ENCODE measurements around the gene SRRM4.
"Not testable (repeated sequence)": the region's sequence is repeated elsewhere in the genome, so short reads cannot be mapped to it uniquely, and the experiment has no call there.

The SRRM4 gene

DNA sequence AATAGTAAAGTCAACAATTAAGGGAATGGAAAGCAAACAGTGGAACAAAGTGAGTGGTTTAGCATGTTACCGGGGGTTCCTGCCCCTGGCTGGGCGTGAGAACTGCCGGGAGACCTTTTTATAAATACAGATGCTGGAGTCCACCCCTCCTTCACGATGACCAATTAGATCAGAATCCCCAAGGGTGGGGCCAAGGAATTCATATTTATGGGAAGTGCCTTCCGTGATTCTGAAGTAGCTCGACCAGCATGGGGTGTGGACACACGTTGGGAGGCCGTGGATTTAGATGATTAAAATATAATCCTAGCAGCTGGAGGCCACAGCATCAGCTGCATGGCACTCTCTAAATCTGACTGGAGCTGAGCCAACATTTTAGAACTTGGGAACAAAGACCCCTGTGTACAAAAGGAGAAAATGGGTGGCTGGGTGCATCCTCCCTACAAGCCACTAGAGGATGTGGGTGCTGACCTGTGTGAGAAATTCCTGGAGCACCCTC, 87.9 kb downstream of the SRRM4 start:
- no peak for DNase-seq (ENCODE audit: extremely low read depth in 1 of 2, low read depth in 1 of 2)

DNA sequence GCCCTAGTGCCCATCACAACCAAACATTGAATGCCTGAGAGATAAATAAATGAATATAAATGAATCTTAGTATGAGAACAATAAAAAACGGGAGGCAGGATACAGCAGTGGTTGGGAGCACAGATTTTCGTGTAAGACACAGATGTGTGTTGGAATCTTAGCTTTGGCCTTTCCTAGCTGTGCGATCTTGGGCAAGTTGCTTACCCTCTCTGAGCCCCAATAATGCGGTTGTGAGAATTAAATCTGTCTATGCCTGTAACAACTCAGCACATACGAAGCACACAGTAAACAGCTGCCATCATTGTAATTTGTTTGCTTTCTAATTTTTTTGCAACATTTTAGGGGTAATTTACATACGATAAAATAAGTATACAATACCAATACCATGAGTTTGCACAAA, 89.8 kb downstream of the SRRM4 start:
- no peak for DNase-seq (ENCODE audit: extremely low read depth in 1 of 2, low read depth in 1 of 2)

DNA sequence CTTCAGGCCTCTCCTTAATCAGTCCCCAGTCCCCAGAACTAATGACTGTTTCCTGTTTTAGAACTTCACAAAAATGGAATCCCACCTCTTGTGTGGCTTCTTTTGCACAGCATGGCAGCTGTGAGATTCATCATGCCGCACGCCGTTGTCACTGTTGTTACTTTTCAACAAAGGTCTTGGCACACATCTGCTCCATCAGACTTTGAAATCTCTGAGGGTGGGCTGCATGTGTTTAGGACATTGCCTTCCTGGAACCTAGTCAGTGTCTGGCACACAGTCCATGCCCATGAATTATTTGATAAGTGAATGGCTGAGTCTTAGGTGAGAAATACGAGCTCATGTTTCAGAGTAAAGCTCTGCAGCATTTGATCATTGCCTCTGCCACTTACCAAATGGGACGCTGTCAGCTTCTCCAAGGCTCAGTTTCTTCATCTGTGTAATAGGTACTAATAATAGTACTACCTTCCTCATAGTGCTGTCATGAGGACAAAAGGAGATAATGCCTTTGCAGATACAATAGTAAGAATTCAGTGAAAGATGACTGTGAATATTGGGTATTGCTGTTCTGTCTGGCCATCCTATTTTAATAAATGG, 90.4 kb downstream of the SRRM4 start:
- DNase-seq (ENCODE audit: extremely low read depth in 1 of 2, low read depth in 1 of 2), result no peak

DNA sequence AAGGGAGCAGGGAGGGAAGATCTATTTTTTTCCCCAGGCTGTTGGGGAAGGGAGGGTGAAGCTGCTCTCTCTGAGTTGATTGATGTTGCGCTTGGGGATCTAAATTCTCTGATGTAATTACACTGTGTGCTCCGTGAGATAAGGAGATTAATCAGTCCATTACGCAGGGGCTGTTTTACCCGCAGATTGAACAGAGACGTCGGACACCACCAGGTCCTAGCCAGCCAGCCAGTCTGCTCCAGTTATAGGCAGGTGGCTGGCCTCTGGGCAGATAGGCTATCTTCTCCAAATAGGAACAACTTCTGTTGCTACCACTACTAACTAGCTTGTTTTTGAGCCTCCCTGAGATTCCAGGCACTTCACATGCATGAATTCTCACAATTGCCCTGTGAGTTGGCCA, 91.1 kb downstream of the SRRM4 start:
- DNase-seq (ENCODE audit: extremely low read depth in 1 of 2, low read depth in 1 of 2), result no peak

DNA sequence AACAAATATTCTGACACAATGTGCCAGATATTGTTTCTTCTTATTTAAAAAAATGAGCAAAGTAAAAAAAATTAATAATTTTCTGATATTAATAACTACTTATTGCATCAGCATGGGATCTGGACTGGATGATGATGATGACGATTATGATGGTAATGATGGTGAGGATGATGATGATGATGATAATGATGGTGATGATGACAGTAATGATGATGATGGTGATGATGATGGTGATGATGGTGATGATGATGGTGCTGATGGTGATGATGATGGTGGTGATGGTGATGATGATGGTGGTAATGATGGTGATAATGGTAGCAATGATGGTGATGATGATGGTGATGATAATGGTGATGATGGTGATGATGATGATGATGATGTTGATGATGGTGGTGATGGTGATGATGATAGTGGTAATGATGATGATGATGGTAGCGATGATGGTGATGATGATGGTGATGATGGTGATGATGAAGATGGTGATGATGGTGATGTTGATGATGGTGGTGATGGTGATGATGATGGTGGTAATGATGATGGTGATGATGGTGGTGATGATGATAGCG, 94.0 kb downstream of the SRRM4 start:
- DNase-seq (ENCODE audit: extremely low read depth in 1 of 2, low read depth in 1 of 2), result no peak

DNA sequence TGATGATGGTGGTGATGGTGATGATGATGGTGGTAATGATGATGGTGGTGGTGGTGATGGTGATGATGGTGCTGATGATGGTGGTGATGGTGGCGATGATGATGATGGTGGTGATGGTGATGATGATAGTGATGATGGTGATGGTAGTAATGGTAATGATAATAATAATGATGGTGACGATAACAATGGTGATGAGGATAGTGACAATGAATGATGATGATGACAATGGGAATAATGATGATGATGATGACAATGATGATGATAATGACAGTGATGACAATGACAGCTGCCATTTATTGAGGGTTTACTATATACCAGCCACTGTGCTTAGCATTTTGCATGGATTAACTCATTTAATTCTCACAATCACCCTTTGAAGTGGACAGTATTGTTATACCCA, 94.6 kb downstream of the SRRM4 start:
- DNase-seq (ENCODE audit: extremely low read depth in 1 of 2, low read depth in 1 of 2), result no peak

DNA sequence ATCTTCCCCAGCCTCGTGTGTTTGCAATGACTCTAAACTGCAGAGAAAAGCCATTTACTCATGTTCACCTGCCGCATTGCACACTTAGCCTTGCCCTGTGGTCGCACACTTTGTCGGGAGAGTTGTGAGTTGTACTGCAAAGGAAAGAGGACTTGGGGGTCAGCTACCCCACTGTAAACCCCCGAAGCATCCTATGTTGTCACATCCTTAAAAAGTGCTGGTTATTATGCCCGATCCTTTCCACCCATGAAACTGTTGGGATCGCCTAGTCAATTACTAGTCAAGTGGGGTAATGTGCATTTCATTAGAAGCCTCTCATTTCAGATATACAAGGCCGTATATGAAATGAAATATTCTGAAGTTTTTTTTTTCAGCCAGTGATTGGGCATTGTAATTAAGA, 98.2 kb downstream of the SRRM4 start:
- DNase-seq (ENCODE audit: extremely low read depth in 1 of 2, low read depth in 1 of 2), result no peak

DNA sequence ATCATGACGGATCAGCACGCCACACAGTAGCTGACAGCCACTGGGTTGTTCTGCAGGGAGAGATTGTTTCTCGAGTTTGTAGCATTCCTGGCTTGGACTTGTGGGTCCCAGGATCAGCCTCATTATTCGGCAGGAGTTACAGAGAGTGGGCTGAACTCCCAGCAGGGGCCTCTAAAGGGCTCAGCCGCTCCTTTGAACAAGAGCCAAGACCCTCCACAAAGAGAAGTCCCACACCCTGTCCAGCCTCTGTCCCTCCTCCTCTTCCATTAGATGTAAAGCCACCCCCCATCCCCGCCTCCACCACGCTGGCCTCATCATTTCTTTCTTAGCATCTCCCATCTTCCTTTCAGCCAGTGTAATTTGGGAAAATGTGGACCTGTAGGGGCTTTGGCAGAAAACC, 100.7 kb downstream of the SRRM4 start:
- DNase-seq (ENCODE audit: extremely low read depth in 1 of 2, low read depth in 1 of 2), result no peak

DNA sequence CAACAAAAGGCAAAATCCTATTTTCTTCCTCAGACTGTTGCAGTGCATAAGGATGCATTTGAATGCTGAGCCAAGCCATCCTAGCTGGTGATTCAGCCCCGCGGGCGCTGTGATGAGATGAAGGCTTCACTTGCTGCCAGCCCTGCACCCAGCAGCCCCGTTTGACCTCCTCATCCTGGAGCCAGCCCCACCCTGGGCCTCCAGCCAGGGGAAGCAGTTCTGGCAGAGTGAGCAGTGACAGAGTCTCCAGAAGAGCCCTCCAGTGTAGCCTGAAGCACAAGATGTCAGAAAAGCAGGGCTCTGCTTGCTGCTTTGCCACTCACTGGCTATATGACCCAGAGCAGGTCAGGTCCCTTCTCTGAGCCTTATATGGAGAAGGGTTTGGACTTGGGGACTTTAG, 101.2 kb downstream of the SRRM4 start:
- no peak for DNase-seq (ENCODE audit: extremely low read depth in 1 of 2, low read depth in 1 of 2)

DNA sequence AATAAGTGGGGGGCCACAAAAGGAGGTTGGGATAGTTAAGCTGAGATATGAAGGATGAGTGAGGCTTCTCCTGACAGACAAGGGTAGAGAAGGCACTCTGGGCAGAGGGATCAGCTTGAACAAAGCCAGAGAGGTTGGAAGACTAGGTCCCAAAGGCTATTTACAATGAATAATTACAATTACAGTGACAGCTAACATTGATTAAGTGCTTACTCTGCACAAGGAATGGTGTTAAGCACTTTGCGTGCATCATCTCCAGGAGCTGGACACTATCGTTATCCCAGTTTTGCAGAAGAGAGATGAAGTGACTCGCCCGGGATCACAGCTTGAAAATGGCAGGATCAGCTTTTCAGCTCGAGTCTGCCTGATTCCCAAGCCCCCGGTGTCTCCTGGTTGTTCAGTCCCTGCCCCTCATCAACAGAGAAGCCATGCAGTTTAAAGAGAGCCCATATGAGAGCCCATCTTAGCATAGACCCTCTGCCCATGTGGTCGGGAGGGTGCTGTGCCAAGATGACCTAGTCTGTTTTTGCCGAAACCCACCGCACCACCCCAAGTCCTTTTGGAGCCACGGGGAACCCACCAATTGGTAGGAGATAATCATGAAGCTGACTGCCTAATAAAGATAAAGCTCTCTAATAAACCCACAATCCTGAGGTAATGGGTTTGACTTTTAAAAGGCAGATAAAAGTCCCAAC, 107.5 kb downstream of the SRRM4 start:
- DNase-seq (ENCODE audit: extremely low read depth in 1 of 2, low read depth in 1 of 2), result no peak

DNA sequence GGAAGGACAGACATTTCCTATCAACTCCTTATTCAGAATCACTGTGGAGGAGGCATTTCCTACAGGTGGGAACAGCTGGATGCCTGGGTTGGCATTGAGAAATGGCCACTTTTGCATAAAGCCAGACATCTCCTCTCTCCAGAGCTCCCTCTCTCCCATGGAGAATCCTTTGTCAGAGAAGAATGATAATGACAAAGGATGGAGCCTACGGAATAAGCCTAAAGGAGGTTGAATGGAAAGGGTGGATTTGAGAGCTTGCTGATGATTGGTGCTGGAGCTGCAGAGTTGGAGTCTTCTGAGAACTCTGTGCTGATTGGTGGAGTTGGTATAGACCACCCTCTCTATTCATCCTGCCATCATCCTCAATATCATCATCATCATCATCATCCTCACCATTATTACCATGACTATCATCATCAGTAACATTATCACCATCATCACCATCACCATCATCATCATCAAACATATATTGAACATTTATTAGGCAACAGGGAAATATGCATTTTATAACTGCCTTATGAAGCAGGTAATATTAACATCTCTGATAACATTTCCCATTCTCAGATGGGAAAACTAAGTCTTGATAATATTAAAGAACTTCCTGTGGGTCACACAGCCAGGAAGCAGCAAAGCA, 108.2 kb downstream of the SRRM4 start:
- DNase-seq (ENCODE audit: extremely low read depth in 1 of 2, low read depth in 1 of 2), result no peak

DNA sequence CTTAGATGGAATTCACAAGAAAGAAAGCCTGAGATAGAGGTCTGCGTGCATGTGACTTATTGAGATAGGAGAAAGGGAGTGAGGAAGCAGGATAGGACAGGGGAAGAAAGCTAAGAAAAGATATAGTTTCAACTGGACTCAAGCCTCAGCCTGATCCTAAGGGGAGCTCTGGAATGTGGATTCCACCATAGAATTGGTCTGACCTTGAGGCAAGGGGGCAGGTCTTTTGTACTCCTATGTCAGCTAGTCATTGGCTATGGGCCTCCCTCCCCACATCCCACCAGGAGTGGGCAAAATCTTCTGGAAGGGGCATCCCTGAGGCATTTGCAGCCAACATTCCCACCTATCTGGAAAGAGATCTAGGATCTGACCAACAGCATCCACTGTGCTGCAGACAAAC, 108.9 kb downstream of the SRRM4 start:
- DNase-seq (ENCODE audit: extremely low read depth in 1 of 2, low read depth in 1 of 2), result no peak

DNA sequence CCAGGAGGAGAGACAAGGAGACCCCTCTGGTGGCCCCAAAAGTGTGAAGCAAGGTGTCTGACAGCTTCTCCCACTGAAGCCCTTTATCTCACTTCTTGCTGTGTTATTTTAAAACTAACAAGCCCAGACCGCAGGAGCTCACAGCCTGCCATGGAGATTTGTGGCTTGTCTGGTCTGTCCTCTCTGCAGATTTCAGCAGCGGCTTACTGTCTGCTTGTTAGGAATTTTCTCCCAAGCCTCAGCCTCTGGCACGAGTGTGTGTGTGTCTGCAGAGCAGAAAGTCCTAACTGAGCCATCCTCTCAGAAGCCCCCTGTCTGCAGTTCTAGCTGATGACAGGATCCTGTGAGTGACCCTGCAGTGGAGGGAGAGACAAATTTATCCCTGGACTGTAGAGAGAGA, 109.5 kb downstream of the SRRM4 start:
- DNase-seq (ENCODE audit: extremely low read depth in 1 of 2, low read depth in 1 of 2), result no peak

DNA sequence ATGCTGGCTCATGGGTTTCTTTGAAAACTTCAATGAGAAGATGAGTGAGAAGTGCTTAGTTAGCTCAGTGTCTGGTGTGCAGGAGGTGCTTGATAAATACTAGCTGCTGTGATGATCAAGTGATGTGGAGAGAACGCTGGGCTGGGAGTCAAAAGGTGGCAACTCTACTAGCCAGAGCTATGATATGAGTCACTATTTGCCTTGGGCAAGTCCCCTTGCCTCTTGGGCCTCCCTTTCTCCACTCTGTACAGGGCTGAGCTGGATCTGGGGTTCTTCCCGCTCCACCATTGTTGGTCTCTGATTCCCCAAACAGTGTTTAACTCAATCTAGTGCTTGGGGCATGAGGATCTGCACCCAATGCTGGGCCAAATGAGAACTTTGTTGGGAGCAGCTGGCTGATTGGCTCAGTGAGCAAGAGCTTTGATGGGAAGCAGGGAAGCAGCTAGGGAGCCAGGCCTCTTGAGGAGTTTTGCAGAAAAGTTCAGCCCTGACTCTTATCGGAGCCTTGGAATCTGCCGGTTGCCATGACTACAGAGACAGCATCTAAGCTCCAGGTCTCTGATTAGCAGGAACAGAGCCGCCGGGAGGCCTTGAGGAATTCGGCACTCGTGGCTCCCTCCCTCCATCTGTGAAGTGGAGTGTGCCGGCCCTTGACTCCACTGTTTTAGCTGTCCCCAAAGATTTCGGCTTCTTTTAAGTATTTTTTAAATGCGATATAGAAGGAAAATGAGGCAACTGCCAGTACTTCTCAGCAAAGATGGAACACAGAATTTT, 115.3 kb downstream of the SRRM4 start:
- DNase-seq (ENCODE audit: extremely low read depth in 1 of 2, low read depth in 1 of 2), result no peak

DNA sequence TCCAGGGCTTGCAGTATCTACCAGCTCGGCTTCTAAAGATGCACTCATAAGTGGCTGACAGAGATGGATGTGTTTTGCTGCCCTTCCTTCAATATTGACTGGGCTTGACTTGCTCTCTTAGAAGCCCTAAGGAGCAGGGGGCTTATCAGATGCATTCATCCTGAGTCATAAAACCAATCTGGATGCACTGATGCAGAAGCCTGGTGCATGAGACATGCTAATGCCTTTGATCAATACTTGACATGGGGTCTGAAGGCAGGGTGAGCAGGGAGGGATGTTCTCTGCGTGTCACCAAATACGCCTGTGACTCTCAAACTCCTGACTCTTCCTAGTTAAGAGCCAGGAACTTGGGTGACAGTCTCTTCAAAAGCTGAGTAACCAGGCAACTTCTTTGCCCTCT, 119.6 kb downstream of the SRRM4 start:
- DNase-seq (ENCODE audit: extremely low read depth in 1 of 2, low read depth in 1 of 2), result no peak

DNA sequence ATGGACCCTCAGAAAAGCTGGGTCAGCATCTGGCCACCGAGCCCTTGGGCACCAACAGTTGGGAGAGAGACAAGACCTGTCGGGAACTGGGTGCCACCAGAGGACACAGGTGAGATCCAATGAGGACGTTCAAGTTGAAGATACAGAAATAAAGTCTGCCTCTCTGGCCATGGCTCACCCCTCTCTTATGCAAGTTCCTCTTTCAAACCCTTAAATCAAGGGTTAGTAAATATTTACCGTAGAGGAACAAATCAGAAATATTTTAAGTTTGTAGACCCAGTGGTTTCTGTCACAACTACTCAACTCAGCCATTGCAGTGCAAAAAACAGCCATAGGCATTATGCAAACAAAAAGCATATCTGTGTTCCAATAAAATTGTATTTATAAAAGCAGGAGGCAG, 120.9 kb downstream of the SRRM4 start:
- no peak for DNase-seq (ENCODE audit: extremely low read depth in 1 of 2, low read depth in 1 of 2)

DNA sequence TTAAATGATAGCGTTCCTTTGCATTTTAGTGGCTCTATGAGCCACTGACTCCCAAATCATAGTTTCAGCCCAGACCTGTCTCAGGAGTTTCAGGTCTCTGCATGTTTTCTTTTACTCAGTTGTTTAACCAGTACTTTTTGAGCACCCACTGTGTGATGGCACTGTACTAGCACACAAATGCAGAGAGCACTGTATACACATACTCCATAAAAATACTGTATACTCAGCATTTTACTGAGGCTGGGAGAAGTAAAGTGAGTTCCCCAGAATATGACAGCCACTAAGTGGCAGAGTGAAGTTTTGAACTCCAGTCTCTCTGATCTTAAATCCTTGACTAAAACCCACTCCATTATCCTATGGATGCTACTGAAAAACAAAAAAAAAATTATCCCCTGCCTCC, 121.4 kb downstream of the SRRM4 start:
- no peak for DNase-seq (ENCODE audit: extremely low read depth in 1 of 2, low read depth in 1 of 2)

DNA sequence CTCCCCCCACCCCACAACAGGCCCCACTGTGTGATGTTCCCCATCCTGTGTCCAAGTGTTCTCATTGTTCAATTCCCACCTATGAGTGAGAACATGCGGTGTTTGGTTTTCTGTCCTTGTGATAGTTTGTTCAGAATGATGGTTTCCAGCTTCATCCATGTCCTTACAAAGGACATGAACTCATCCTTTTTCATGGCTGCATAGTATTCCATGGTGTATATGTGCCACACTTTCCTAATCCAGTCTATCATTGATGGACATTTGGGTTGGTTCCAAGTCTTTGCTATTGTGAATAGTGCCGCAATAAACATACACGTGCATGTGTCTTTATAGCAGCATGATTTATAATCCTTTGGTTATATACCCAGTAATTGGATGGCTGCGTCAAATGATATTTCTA, 123.6 kb downstream of the SRRM4 start:
- DNase-seq (ENCODE audit: extremely low read depth in 1 of 2, low read depth in 1 of 2), result not testable (repeated sequence)

DNA sequence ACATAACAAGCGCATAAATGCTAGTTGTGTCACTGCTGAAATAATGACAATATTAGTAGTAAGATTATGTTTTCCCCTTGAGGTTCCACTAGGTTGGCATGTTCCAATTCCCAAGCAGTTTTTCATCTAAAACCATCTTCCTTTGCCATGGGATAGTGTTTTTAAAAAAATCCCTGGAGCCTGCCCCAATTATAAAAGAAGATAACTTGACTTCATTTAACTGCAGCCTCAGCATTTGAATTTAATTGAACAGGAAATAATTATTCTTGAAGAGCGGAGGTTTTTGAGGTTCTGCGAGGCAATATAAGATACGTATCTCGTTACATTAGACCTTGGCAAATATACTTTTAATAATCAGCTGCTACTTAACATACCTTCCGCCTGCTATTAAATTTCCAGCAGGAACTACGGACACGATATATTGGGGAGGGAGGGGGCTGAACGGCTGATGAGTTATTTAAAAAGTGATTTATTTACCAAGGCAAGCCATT, 132.2 kb downstream of the SRRM4 start:
- DNase-seq (ENCODE audit: extremely low read depth in 1 of 2, low read depth in 1 of 2), result no peak

DNA sequence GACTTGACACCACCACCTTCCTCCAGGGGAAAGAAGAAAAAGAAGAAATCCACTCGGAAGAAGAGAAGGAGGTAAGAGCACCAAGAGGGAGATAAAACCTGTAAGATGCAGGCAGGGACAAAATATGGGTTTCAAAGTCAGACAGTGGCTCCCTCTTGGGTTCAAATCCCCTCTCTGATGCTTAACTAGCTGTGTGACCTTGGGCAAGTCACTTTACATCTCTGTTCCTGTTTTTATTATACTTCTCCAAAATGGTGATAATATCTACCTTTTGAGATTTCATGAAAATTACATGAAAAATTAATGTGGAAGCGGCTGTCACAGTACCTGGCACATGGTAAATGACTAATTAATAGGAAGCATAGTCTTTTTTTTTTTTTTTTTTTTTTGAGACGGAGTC, 133.0 kb downstream of the SRRM4 start:
- no peak for DNase-seq (ENCODE audit: extremely low read depth in 1 of 2, low read depth in 1 of 2)

DNA sequence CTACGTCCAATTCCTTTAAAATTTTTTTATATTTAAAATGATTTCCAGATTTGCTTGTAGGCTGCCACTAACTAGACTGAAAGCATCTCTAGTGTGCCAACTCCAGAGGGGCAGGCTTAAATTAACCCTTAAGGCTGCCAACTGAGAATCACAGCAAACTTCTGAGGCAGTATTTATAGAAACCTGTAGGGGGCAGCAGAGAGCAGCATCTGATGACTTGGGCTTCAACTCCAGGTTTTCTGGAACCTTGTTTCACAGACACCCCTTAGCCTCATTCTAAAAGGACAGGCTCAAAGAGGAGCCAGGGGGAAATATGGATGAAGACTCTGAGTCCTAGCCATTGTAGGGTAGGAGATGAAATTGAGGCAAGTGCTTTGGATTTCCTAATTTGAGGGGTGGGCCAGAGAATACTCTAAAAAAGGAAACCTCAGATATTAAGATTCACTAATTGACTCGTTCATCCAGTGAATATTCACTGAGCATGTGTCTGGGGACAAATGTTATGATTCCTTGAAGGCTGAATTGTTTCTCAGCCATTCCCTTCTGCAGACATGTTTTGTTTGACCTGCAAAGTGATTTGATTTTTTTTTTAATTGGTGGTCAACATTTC, 134.1 kb downstream of the SRRM4 start:
- no peak for DNase-seq (ENCODE audit: extremely low read depth in 1 of 2, low read depth in 1 of 2)

All from activated CD8-positive, alpha-beta memory T cell treated with anti-CD3 and anti-CD28 coated beads for 1 hour (primary cell).